ENCODE data around the gene OR4D11.

- TF ChIP-seq CTCF (IDR thresholded peaks at IDR 0.05) (no peak), POLR2A (IDR thresholded peaks at IDR 0.05) (no peak)
These were observed 31.3 kb downstream of the OR4D11 start for GRCh38 chr11:59534676-59535075.
